SH-SY5Y (cell line): Measurements from ENCODE around the gene SLC1A3.

Experiments used
- GATA2 ChIP-seq: IDR thresholded peaks from 2 replicates; pipeline ENCODE4 v1.6.1; 2011; ENCODE audit warnings: mild to moderate bottlenecking, low read depth, low read length
- GATA3 ChIP-seq: IDR thresholded peaks from 2 replicates; pipeline ENCODE4 v1.6.1; 2011; ENCODE audit warnings: low read depth, mild to moderate bottlenecking, low read length, moderate library complexity

- no peak for TF ChIP-seq GATA2
- TF ChIP-seq GATA3, result no peak
Observed at GRCh38 chr5:36730537-36731216, 124.3 kb downstream of the SLC1A3 start.
